ENCODE measurements around the gene TBX15. TPM values are rescaled to one million over a fixed set of nuclear protein-coding genes. Genes with fewer than 3 reads are reported as not detected.

Gene TBX15
- total and polyA plus RNA-seq, 9 of the 15 experiments (the other 6 are each of a cell fraction or from before 2014, with no cell fraction given) = 0.03 to 3.4 (median 2.3) TPM

DNA sequence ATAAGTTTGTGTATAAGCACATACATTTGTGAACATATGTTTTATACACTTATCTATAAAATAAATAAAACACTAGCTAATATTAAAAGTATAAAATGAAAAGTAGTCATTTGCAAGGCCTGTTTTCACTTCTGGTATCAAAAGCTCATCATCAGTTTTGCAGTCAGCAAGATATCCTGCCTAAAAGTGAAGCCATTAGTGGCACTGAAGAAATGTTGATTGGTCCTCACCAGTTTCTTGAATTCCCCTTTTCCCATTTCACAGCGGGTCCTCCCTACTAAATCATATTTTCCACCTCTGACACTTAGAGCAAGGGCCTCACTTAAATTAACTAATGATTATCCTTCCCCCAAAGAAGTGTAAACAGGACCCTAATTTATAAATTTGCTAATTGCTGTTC lies 6.7 kb downstream of the TBX15 start:
- Histone ChIP-seq H4K20me1 (replicated peaks; ENCODE audit: control insufficient read depth, insufficient read depth, low read length) (no peaks in the 10 kb centered on the region), H3K36me3 (ENCODE audit: control insufficient read depth, insufficient read depth, low read length) (no peaks in the 10 kb centered on the region), H3K9ac (ENCODE audit: insufficient read depth in 1 of 2, low read depth in 2 of 2, low read length in 2 of 2) (no peak overlapping the region), H3K9me3 (replicated peaks; ENCODE audit: control insufficient read depth, insufficient read depth, low read depth, low read length) (no peaks in the 10 kb centered on the region), H2AFZ (ENCODE audit: low read depth, low read length) (no peak overlapping the region), H3K27me3 (ENCODE audit: control insufficient read depth in 2 of 2, insufficient read depth in 2 of 2, low read length in 2 of 2) (peaks cover 8 to 45% of the 10 kb centered on the region in 2 experiments; a peak in 3 of 5 replicates), H3K9me1 (ENCODE audit: control insufficient read depth, insufficient read depth, low read length) (no peaks in the 10 kb centered on the region), H3K27ac (ENCODE audit: extremely low read depth, low read depth, low read length) (no peak overlapping the region), H3K79me2 (ENCODE audit: control insufficient read depth, insufficient read depth, low read length) (peaks cover 3% of the 10 kb centered on the region; the same call in 1 of the 3 replicates), H3K4me1 (replicated peaks in 1 of 2; ENCODE audit: control insufficient read depth in 2 of 2, insufficient read depth in 2 of 2, low read length in 2 of 2) (peaks cover 0 to 14% of the 10 kb centered on the region in 2 experiments; a peak in 2 of 5 replicates), H3K4me2 (ENCODE audit: insufficient read depth, low read length) (no peak overlapping the region), H3K4me3 (no peak overlapping the region)
- ChIA-PET POLR2A (interaction anchor here (0.5 kb wide), 1 partner anchor 94 kb away, joined by 5 read pairs; no protein-coding TSS in a partner anchor), CTCF (ENCODE audit: low intra/inter-chr PET ratio) (no interaction called here)
- intact Hi-C loops (cut with micrococcal nuclease) = no loop called here
- in situ Hi-C loops (cut with MboI) = no loop called here
- BruUV-seq (replicated peaks) = no TSS peak
- DNase-seq (ENCODE audit: extremely low read depth in 1 of 4, low spot score in 3 of 4) (no peak), ATAC-seq (no peak), FAIRE-seq (no peak)
- TF ChIP-seq, protein P1, sequence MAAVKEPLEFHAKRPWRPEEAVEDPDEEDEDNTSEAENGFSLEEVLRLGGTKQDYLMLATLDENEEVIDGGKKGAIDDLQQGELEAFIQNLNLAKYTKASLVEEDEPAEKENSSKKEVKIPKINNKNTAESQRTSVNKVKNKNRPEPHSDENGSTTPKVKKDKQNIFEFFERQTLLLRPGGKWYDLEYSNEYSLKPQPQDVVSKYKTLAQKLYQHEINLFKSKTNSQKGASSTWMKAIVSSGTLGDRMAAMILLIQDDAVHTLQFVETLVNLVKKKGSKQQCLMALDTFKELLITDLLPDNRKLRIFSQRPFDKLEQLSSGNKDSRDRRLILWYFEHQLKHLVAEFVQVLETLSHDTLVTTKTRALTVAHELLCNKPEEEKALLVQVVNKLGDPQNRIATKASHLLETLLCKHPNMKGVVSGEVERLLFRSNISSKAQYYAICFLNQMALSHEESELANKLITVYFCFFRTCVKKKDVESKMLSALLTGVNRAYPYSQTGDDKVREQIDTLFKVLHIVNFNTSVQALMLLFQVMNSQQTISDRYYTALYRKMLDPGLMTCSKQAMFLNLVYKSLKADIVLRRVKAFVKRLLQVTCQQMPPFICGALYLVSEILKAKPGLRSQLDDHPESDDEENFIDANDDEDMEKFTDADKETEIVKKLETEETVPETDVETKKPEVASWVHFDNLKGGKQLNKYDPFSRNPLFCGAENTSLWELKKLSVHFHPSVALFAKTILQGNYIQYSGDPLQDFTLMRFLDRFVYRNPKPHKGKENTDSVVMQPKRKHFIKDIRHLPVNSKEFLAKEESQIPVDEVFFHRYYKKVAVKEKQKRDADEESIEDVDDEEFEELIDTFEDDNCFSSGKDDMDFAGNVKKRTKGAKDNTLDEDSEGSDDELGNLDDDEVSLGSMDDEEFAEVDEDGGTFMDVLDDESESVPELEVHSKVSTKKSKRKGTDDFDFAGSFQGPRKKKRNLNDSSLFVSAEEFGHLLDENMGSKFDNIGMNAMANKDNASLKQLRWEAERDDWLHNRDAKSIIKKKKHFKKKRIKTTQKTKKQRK (IDR thresholded peaks at IDR 0.05; ENCODE audit: borderline replicate concordance, low read depth, low read length) = no peak
- TF ChIP-seq TCF7L2 (IDR thresholded peaks at IDR 0.05; ENCODE audit: low read depth, low read length) = no peak
- TF ChIP-seq CREBBP (IDR thresholded peaks at IDR 0.05; ENCODE audit: low read depth, low read length) = no peak
- TF ChIP-seq, protein P2, sequence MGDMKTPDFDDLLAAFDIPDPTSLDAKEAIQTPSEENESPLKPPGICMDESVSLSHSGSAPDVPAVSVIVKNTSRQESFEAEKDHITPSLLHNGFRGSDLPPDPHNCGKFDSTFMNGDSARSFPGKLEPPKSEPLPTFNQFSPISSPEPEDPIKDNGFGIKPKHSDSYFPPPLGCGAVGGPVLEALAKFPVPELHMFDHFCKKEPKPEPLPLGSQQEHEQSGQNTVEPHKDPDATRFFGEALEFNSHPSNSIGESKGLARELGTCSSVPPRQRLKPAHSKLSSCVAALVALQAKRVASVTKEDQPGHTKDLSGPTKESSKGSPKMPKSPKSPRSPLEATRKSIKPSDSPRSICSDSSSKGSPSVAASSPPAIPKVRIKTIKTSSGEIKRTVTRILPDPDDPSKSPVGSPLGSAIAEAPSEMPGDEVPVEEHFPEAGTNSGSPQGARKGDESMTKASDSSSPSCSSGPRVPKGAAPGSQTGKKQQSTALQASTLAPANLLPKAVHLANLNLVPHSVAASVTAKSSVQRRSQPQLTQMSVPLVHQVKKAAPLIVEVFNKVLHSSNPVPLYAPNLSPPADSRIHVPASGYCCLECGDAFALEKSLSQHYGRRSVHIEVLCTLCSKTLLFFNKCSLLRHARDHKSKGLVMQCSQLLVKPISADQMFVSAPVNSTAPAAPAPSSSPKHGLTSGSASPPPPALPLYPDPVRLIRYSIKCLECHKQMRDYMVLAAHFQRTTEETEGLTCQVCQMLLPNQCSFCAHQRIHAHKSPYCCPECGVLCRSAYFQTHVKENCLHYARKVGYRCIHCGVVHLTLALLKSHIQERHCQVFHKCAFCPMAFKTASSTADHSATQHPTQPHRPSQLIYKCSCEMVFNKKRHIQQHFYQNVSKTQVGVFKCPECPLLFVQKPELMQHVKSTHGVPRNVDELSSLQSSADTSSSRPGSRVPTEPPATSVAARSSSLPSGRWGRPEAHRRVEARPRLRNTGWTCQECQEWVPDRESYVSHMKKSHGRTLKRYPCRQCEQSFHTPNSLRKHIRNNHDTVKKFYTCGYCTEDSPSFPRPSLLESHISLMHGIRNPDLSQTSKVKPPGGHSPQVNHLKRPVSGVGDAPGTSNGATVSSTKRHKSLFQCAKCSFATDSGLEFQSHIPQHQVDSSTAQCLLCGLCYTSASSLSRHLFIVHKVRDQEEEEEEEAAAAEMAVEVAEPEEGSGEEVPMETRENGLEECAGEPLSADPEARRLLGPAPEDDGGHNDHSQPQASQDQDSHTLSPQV (IDR thresholded peaks at IDR 0.05) = no peak
- no peak for TF ChIP-seq NFATC3 (IDR thresholded peaks at IDR 0.05)
- TF ChIP-seq CCAR2 (IDR thresholded peaks at IDR 0.05; ENCODE audit: low read depth, low read length) = no peak
- TF ChIP-seq PCBP1 (IDR thresholded peaks at IDR 0.05; ENCODE audit: low read depth, low read length, poor library complexity, severe bottlenecking) = no peak
- no peak for TF ChIP-seq CBFB (CRISPR knock-in tag; IDR thresholded peaks at IDR 0.05)
- 31% methylated on average over 1 of the region's 1 CpG for WGBS (ENCODE audit: insufficient coverage, low coverage, missing lambda C conversion rate)
